Activated naive CD8-positive, alpha-beta T cell treated with anti-CD3 and anti-CD28 coated beads, Interleukin-2, amount 10 ng/mL, durations not matched to agents 7 days and 5 days (primary cell): ENCODE data around the gene EPN3. TPM values are rescaled to one million over a fixed set of nuclear protein-coding genes. Genes with fewer than 3 reads are reported as not detected.

Experiments
- ATAC-seq: fragments of 150-1000 bp; cut with Tn5 transposase; one replicate; pipeline ENCODE4 v1.10.0; 2021; ENCODE audit warnings: low read depth, moderate library complexity
- POLR2A ChIA-PET: fragments of 350-600 bp; sonication (Branson Sonifier 250); formaldehyde crosslinking; loops from one replicate; lab custom pipeline; 2021; ENCODE audit warnings: antibody characterized with exemption; lab: Charles Lee
- DNase-seq: peaks from one replicate; pipeline ENCODE4 v3.0.0; 2021
- H3K27ac Mint-ChIP-seq: one replicate; pipeline ENCODE4 v1.8.0; 2022; ENCODE audit warnings: mild to moderate bottlenecking, mixed read lengths
- H3K27me3 Mint-ChIP-seq: one replicate; pipeline ENCODE4 v1.8.0; 2022; ENCODE audit warnings: mild to moderate bottlenecking, moderate library complexity, mixed read lengths
- H3K36me3 Mint-ChIP-seq: one replicate; pipeline ENCODE4 v1.8.0; 2021; ENCODE audit warnings: mild to moderate bottlenecking, mixed read lengths
- H3K4me1 Mint-ChIP-seq: one replicate; pipeline ENCODE4 v1.8.0; 2021; ENCODE audit warnings: mixed read lengths
- H3K4me3 Mint-ChIP-seq: one replicate; pipeline ENCODE4 v1.8.0; 2022; ENCODE audit warnings: mild to moderate bottlenecking, moderate library complexity, mixed read lengths
- H3K9me3 Mint-ChIP-seq: one replicate; pipeline ENCODE4 v1.8.0; 2021; ENCODE audit warnings: mixed read lengths
- total RNA-seq, 2 experiments: library from RNA; stranded (reverse); gene quantifications; one replicate each; pipeline ENCODE4 v1.2.3, GENCODE V29; 2021

The EPN3 gene
- total RNA-seq, 2 experiments from 2014 or later: not detected

DNA sequence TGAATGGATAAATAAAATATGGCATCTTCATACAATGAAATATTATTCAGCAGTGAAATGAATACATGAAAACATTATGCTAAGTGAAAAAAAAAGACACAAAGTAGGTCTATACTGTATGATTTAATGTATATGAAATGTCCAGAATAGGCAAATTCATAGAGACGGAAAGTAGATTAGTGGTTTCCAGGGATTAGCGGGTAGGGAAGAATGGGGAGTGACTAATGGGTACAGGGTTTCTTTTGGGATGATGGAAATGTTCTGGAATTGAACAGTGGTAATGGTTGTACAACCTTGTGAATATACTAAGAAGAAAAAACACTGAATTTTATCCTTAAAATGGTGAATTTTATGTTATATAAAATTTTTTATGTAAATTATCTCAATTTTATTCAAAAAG is 32.8 kb upstream of the EPN3 start:
- Mint-ChIP-seq H3K27me3 (peaks cover 5% of the 10 kb centered on the region), H3K36me3 (no peaks in the 10 kb centered on the region), H3K4me3 (no peak overlapping the region), H3K27ac (no peak overlapping the region), H3K4me1 (peaks cover 10% of the 10 kb centered on the region), H3K9me3 (no peaks in the 10 kb centered on the region)
- ATAC-seq (no peak), DNase-seq (no peak)
- POLR2A ChIA-PET: no interaction called here

DNA sequence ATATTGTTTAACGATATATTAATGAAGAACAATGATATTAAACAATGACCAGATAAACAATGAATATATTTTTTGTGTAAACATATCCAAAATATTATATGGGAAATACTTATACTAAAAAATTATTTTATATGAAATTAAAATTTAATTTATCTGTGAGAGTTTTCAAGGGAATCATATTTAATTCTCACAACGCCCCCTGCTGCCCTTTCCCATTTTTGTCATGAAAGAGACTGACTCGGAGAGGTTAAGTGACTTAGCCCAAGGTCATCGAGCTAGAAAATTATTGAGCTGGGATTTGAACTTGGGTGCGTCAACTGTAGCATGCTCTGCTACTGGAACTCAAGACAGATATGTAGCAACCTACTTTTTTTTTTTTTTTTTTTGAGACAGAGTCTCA is 31.5 kb upstream of the EPN3 start:
- Mint-ChIP-seq H3K4me3 (no peak overlapping the region), H3K9me3 (no peaks in the 10 kb centered on the region), H3K4me1 (peaks cover 14% of the 10 kb centered on the region), H3K27ac (no peak overlapping the region), H3K27me3 (peaks cover 10% of the 10 kb centered on the region), H3K36me3 (no peaks in the 10 kb centered on the region)
- DNase-seq: no peak
- POLR2A ChIA-PET: no interaction called here
- ATAC-seq: no peak

GRCh38 chr17:50502301-50502990 is 30.1 kb upstream of the EPN3 start:
- DNase-seq: no peak
- no peak for ATAC-seq
- Mint-ChIP-seq H3K9me3 (no peaks in the 10 kb centered on the region), H3K36me3 (no peaks in the 10 kb centered on the region), H3K4me3 (no peak overlapping the region), H3K4me1 (peaks cover 14% of the 10 kb centered on the region), H3K27ac (no peak overlapping the region), H3K27me3 (peaks cover 10% of the 10 kb centered on the region)
- POLR2A ChIA-PET: interaction anchor here (1.2 kb wide), 1 partner anchor 23 kb away, joined by 3 read pairs; no protein-coding TSS in a partner anchor

DNA sequence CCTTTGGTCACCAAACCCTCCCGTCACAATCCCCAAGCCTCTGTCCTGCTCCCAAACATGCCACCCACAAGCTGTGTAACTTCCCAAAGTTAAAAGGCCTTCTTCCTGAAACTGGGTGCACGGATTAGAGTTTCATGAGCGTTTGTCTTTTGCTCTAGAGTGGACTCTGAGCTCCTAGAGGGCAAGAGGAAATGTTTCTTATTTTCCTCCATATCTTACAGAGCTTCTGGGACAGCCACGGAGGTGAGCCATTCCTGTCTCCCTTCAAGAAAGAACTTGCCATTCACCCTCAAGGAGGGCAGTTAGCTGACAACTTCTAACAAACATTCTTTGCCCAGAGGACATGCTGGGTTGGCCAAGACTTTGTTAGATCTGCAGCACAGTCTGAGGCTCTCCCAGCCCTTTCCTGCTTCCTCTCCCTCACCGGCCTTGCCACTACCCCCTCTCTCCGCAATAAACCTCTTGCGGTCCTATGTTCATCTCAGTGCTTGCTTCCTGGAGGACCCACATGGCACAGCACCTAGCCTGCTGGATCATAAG is 26.9 kb upstream of the EPN3 start:
- POLR2A ChIA-PET: no interaction called here
- Mint-ChIP-seq H3K4me3 (no peak overlapping the region), H3K27ac (no peak overlapping the region), H3K27me3 (peaks cover 10% of the 10 kb centered on the region), H3K4me1 (peaks cover 29% of the 10 kb centered on the region), H3K9me3 (no peaks in the 10 kb centered on the region), H3K36me3 (no peaks in the 10 kb centered on the region)
- DNase-seq (no peak), ATAC-seq (no peak)

- H3K9me3 Mint-ChIP-seq: no peaks in the 10 kb centered on the region
- peaks cover 35% of the 10 kb centered on the region for H3K4me1 Mint-ChIP-seq
- H3K4me3 Mint-ChIP-seq: no peak overlapping the region
- no peak overlapping the region for H3K27ac Mint-ChIP-seq
- DNase-seq: no peak
- POLR2A ChIA-PET: interaction anchor here (0.6 kb wide), 1 partner anchor 31 kb away, joined by 3 read pairs; no protein-coding TSS in a partner anchor
- no peaks in the 10 kb centered on the region for H3K36me3 Mint-ChIP-seq
- ATAC-seq: no peak
- peaks cover 10% of the 10 kb centered on the region for H3K27me3 Mint-ChIP-seq
Measured at GRCh38 chr17:50506298-50506697, 26.2 kb upstream of the EPN3 start.

DNA sequence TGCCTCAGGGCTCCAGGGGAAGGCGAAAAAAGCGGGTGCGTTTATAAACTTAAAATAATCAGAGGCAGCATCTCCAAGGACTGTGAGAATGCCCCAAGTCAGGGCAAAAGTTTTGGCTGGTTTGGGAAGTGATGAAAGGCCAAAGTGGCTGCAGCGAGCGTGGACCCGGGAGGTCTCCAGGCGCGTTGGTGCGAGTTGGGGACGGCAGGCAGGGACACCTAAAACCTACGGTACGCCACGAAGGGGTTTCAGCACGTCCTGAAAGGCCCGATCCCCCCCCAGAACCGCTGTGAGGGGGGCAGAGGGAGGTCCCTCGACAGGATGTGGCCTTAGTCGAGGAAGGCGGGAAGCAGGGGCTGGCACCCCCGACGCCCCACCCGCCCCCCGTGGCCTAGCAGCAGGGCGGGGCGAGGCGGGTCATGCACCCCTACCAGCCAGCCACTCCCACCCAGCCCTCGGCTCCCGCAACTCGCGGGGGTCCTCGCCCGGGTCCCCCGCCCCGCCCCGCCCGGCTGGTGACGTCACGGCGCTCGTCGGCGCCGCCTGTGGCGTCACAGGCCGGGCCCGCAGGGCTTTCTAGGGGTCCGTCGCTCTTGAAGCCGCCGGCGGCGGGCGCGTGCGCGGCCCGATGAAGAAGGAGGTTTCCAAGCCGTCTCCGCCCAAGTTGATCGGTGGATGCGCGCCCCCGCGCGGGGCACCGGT is 24.5 kb upstream of the EPN3 start, which contains the start of gene MYCBPAP:
Gene MYCBPAP, plus strand, starts transcription at position 569 of the 702 bp plus-strand sequence. CDS start 236 bp downstream, outside the sequence.
- POLR2A ChIA-PET: no interaction called here
- peak; percentile 85 for DNase-seq
- Mint-ChIP-seq H3K27ac (peak within 1 kb of the TSS; percentile 94), H3K4me1 (peaks cover 37% of the 10 kb centered on the region), H3K27me3 (peaks cover 10% of the 10 kb centered on the region), H3K36me3 (no peaks in the 10 kb centered on the region), H3K9me3 (no peaks in the 10 kb centered on the region), H3K4me3 (peak within 1 kb of the TSS; percentile 91)
- ATAC-seq: peak; percentile 72

GRCh38 chr17:50508573-50509460 is 23.7 kb upstream of the EPN3 start:
- no peak for DNase-seq
- Mint-ChIP-seq H3K36me3 (no peaks in the 10 kb centered on the region), H3K27ac (peak overlapping the region; percentile 71), H3K4me1 (peaks cover 33% of the 10 kb centered on the region), H3K27me3 (peaks cover 7% of the 10 kb centered on the region), H3K9me3 (no peaks in the 10 kb centered on the region), H3K4me3 (peak overlapping the region; percentile 91)
- ATAC-seq: no peak
- POLR2A ChIA-PET: interaction anchor here (0.8 kb wide), 1 partner anchor 358 kb away, joined by 3 read pairs; no protein-coding TSS in a partner anchor

DNA sequence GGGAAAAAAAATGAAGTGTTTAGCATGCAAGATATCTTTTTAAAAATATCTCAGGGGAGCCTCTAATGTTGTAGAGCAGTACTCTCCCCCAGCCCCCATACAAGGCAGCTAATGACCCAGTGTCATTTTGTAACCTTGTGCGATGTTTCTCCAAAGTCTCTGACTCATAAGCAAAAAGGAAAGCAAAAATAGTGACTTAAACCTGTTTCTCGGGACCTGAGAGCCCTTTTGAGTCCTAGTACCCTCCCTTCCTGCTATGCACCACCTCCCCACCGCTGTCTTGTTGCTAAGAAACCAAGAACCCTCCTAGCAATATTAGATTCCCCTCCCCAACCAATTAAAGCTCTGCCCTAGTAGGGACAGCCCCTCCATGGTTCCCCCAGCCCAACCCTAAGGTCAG is 21.5 kb upstream of the EPN3 start:
- peak; percentile 65 for ATAC-seq
- H3K4me3 Mint-ChIP-seq: peak overlapping the region; percentile 9

DNA sequence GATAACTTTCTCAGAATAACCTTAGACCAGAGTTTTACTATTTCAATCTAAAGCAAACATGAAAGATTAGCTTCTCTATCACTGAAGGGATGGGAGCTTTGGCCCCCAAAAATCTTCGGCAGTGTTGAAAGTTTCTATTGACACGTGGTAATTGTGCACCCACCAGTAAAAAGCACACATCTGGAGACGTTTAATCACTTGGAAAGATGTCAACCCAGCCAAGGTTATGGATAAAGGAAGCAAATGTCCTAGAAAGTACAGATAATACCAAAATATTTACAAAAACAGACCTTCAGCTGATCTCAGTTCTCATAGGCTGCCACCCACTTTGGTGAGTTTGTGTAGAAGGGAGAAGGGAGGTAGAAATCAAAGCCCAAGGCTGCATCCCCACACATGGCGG is 19.0 kb upstream of the EPN3 start:
- Mint-ChIP-seq H3K27me3 (no peaks in the 10 kb centered on the region), H3K4me3 (no peak overlapping the region), H3K27ac (no peak overlapping the region), H3K4me1 (peaks cover 20% of the 10 kb centered on the region), H3K36me3 (no peaks in the 10 kb centered on the region), H3K9me3 (no peaks in the 10 kb centered on the region)
- ATAC-seq: no peak
- no peak for DNase-seq
- POLR2A ChIA-PET: no interaction called here

More for the DNA sequence above, 21.5 kb upstream of the EPN3 start:
- H3K36me3 Mint-ChIP-seq: no peaks in the 10 kb centered on the region
- peaks cover 24% of the 10 kb centered on the region for H3K4me1 Mint-ChIP-seq
- H3K27ac Mint-ChIP-seq: peak overlapping the region; percentile 42
- no peaks in the 10 kb centered on the region for H3K9me3 Mint-ChIP-seq
- POLR2A ChIA-PET: no interaction called here
- no peaks in the 10 kb centered on the region for H3K27me3 Mint-ChIP-seq
- no peak for DNase-seq

DNA sequence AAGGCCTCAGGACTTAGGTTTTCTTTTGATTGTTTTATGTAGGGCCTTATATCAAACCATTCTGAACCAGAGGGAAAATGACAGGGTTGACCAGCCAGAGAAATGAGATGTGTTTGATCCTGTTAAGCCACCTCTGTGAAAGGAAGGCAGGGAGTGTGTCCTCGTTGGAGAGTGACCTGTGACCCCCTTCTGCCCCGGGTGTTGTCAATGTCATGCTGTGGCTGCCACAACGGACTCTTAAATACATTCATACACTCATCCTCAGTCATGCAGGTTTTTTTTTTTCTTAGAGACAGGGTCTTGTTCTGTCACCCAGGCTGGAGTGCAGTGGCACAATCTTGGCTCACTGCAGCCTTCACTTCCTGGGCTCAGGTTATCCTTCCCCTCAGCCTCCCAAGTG is 18.1 kb upstream of the EPN3 start:
- Mint-ChIP-seq H3K27ac (no peak overlapping the region), H3K9me3 (no peaks in the 10 kb centered on the region), H3K4me1 (peaks cover 15% of the 10 kb centered on the region), H3K36me3 (no peaks in the 10 kb centered on the region), H3K27me3 (no peaks in the 10 kb centered on the region), H3K4me3 (no peak overlapping the region)
- DNase-seq (no peak), ATAC-seq (no peak)
- POLR2A ChIA-PET: interaction anchor here (0.7 kb wide), 1 partner anchor 188 kb away, joined by 3 read pairs; no protein-coding TSS in a partner anchor

GRCh38 chr17:50514936-50515702 is 17.4 kb upstream of the EPN3 start:
- no peaks in the 10 kb centered on the region for H3K27me3 Mint-ChIP-seq
- DNase-seq (no peak), ATAC-seq (no peak)
- peaks cover 11% of the 10 kb centered on the region for H3K4me1 Mint-ChIP-seq
- POLR2A ChIA-PET: interaction anchor here (0.7 kb wide), 1 partner anchor 187 kb away, joined by 3 read pairs; no protein-coding TSS in a partner anchor
- no peaks in the 10 kb centered on the region for H3K36me3 Mint-ChIP-seq
- H3K9me3 Mint-ChIP-seq: no peaks in the 10 kb centered on the region
- no peak overlapping the region for H3K27ac Mint-ChIP-seq
- no peak overlapping the region for H3K4me3 Mint-ChIP-seq

GRCh38 chr17:50517011-50517410 is 15.5 kb upstream of the EPN3 start:
- no peak overlapping the region for H3K27ac Mint-ChIP-seq
- H3K4me1 Mint-ChIP-seq: no peaks in the 10 kb centered on the region
- H3K36me3 Mint-ChIP-seq: no peaks in the 10 kb centered on the region
- POLR2A ChIA-PET: no interaction called here
- H3K9me3 Mint-ChIP-seq: no peaks in the 10 kb centered on the region
- no peak overlapping the region for H3K4me3 Mint-ChIP-seq
- no peaks in the 10 kb centered on the region for H3K27me3 Mint-ChIP-seq
- DNase-seq (no peak), ATAC-seq (no peak)
